Small intestine (tissue), 7 donors: ENCODE data around the gene TMEM144. TPM values are rescaled to one million over a fixed set of nuclear protein-coding genes. Genes with fewer than 3 reads are reported as not detected.

Experiments
- DNase-seq, 2 donors: peaks; one replicate each; pipeline versions ENCODE4 v3.0.0 to v3.0.0-alpha.2; 2013
- FAIRE-seq: peaks from 2 replicates; lab custom pipeline; 2012; peaks lifted over from hg19 to GRCh38; lab: Jason Lieb, UNC
- H3K27ac ChIP-seq, 3 donors: one replicate each; pipeline ENCODE4 v1.5.1; 2013; ENCODE audit warnings: low read length in 2 of 3, mild to moderate bottlenecking in 2 of 3, control low read depth in 1 of 3, inconsistent platforms in 1 of 3, low read depth in 1 of 3, moderate library complexity in 1 of 3
- H3K27me3 ChIP-seq, 3 donors: one replicate each; pipeline ENCODE4 v1.6.1; 2013; ENCODE audit warnings: low read length in 3 of 3, inconsistent platforms in 1 of 3; ENCODE audit not compliant: control insufficient read depth in 3 of 3, insufficient read depth in 3 of 3
- H3K36me3 ChIP-seq, 3 donors: one replicate each; pipeline ENCODE4 v1.6.1; 2013; ENCODE audit warnings: low read length in 3 of 3, inconsistent platforms in 1 of 3, low read depth in 1 of 3, mild to moderate bottlenecking in 1 of 3, moderate library complexity in 1 of 3; ENCODE audit not compliant: control insufficient read depth in 3 of 3, insufficient read depth in 2 of 3
- H3K4me1 ChIP-seq, 3 donors: one replicate each; pipeline ENCODE4 v1.6.1; 2013; ENCODE audit warnings: low read length in 2 of 3, inconsistent platforms in 1 of 3, low read depth in 1 of 3, mild to moderate bottlenecking in 1 of 3, moderate library complexity in 1 of 3; ENCODE audit not compliant: control insufficient read depth in 3 of 3, insufficient read depth in 2 of 3
- H3K4me3 ChIP-seq, 3 donors: one replicate each; pipeline ENCODE4 v1.5.1; 2013; ENCODE audit warnings: low read length in 3 of 3, control low read depth in 1 of 3, inconsistent platforms in 1 of 3, low read depth in 1 of 3, mild to moderate bottlenecking in 1 of 3, moderate library complexity in 1 of 3
- H3K9me3 ChIP-seq, 2 donors: one replicate each; pipeline ENCODE4 v1.6.1; 2013; ENCODE audit warnings: low read depth in 1 of 2, low read length in 1 of 2; ENCODE audit not compliant: control insufficient read depth in 2 of 2, insufficient read depth in 1 of 2
- whole genome bisulfite sequencing, 3 donors: extraction: QIAGEN DNeasy Blood & Tissue Kit; methylation state at CpG; one replicate each; pipeline ENCODE4 v1.1.7; 2013; 5-methylcytosine and 5-hydroxymethylcytosine counted together
- polyA plus RNA-seq, 4 donors: library from polyadenylated mRNA; stranded (reverse) in 3 of 4; unstranded in 1 of 4; fragments of 200-250 nt in 3 of 4; fragments of 120-200 nt in 1 of 4; gene quantifications; one replicate each; pipeline versions ENCODE4 v1.2.1 to v1.2.3, GENCODE V29; 2013
- donor health status: healthy with polysubstance abuse.
- donor health status: control.
- donor health status: control.
- donor health status: Bipolar disorder and iron deficiency.
- donor health status: healthy.

TMEM144 gene
- polyA plus RNA-seq, 4 donors = 10.1 to 120 (median 13.6) TPM

DNA sequence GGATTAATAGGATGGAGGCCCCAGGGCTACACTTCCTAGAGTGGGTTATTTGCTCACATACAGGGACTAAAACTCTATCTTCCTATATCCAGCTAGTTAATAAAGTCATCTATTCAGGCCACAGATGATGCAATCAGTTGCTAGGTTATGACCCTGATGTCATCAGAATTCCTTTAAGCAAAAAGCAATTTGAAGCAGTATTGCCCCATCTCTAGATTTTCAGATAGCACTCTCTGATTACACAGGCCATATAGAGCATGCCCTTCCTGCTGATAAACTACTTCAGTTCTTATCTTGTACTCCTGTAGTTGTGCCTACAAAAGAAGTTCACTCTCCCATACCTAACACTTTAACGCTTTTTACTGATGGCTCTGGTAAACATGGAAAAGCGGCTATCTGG, 84.8 kb downstream of the TMEM144 start:
- Histone ChIP-seq H3K4me3 (no peak overlapping the region), H3K27ac (no peak overlapping the region), H3K4me1 (peaks cover 0 to 7% (median 0%) of the 10 kb centered on the region in 3 donors), H3K27me3 (no peaks in the 10 kb centered on the region), H3K9me3 (peaks cover 0 to 56% of the 10 kb centered on the region in 2 donors), H3K36me3 (no peaks in the 10 kb centered on the region)
- DNase-seq (peak in 1 of 2 donors; percentile 22), FAIRE-seq (no peak)
- 88 to 97% (median 91%) methylated on average over 2 of the region's 2 CpGs for WGBS, 3 donors

DNA sequence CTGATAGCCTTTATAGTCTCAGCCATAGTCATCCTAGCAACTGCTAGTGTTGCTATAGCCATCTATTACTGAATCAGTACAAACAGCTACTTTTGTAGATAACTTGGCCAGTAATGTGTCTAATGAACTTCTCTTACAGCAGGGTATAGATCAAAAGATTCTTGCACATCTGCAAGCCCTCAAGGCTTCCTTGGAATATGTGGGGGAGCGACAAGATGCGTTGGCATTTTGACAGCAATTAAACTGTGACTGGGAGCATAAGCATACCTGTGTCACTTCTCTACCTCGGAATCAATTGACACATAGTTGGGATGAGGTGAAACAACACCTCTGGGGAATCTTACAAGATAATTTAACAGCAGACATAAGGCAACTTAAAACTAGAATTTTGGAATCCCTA, 87.6 kb downstream of the TMEM144 start:
- FAIRE-seq (no peak), DNase-seq (no peak)
- Histone ChIP-seq H3K9me3 (peaks cover 0 to 45% of the 10 kb centered on the region in 2 donors), H3K27me3 (no peaks in the 10 kb centered on the region), H3K27ac (no peak overlapping the region), H3K4me1 (peaks cover 0 to 12% (median 0%) of the 10 kb centered on the region in 3 donors), H3K36me3 (no peaks in the 10 kb centered on the region), H3K4me3 (no peak overlapping the region)
- 86 to 96% (median 91%) methylated on average over 3 of the region's 3 CpGs for WGBS, 3 donors

DNA sequence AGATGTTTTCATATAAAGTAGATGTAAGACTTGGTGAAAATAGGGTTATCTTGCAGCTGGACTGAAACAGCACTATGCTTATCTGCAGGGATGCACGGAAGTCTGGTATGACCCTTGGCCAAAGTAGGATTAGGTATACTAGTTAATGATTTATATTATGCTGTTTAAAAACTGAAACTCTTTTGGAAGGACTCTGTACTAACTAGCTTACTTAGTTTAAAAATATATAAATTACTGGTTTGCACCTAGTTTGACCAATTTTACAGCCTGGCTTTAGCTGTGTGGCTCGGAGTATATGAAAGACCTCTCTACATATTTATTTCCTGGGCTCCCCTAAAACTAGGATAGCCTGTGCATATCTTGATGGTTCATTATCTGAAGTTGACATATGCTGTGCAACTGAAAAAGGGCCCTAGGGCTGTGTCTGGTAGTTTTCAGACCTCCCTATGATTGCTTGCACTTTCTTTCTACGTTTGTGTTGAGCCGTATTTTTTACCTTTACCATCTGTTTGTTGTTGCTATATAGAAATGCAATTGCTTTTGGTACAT, 89.2 kb downstream of the TMEM144 start:
- Histone ChIP-seq H3K9me3 (peaks cover 0 to 31% of the 10 kb centered on the region in 2 donors), H3K4me1 (peaks cover 0 to 12% (median 0%) of the 10 kb centered on the region in 3 donors), H3K36me3 (no peaks in the 10 kb centered on the region), H3K27ac (peak overlapping the region in 1 of 3 donors; percentile 81), H3K27me3 (no peaks in the 10 kb centered on the region), H3K4me3 (peak overlapping the region in 1 of 3 donors; percentile 14)
- DNase-seq (peak; percentile 76 to 83), FAIRE-seq (no peak)
- 9 to 40% (median 21%) methylated on average over 4 of the region's 4 CpGs for WGBS, 3 donors

DNA sequence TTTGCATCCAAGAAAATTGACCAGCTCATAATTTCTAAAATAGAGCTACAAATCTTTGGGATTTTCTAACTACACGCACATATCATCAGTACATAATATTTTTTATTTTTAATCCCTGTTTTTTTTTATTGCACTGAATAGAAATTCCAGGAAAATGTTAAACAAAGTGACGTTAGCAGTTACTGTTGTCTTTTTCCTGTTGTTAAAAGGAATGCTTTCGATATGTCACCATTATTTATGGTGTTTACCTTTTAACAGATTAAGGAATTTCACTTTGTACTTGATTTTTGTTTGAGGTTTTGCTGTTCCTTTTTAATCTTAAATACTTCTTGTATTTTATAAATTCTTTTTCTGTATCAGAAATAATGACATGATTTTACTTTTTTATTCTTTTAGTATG, 89.7 kb downstream of the TMEM144 start:
- DNase-seq = peak in 1 of 2 donors; percentile 11
- H3K9me3 ChIP-seq = peaks cover 0 to 31% of the 10 kb centered on the region in 2 donors
- H3K27me3 ChIP-seq = no peaks in the 10 kb centered on the region
- peaks cover 0 to 12% (median 0%) of the 10 kb centered on the region in 3 donors for H3K4me1 ChIP-seq
- H3K36me3 ChIP-seq = no peaks in the 10 kb centered on the region
- peak; percentile 10 for FAIRE-seq
- WGBS, 3 donors = 7 to 31% (median 17%) methylated on average over 3 of the region's 3 CpGs
- H3K27ac ChIP-seq = peak overlapping the region in 1 of 3 donors; percentile 81
- H3K4me3 ChIP-seq = no peak overlapping the region

DNA sequence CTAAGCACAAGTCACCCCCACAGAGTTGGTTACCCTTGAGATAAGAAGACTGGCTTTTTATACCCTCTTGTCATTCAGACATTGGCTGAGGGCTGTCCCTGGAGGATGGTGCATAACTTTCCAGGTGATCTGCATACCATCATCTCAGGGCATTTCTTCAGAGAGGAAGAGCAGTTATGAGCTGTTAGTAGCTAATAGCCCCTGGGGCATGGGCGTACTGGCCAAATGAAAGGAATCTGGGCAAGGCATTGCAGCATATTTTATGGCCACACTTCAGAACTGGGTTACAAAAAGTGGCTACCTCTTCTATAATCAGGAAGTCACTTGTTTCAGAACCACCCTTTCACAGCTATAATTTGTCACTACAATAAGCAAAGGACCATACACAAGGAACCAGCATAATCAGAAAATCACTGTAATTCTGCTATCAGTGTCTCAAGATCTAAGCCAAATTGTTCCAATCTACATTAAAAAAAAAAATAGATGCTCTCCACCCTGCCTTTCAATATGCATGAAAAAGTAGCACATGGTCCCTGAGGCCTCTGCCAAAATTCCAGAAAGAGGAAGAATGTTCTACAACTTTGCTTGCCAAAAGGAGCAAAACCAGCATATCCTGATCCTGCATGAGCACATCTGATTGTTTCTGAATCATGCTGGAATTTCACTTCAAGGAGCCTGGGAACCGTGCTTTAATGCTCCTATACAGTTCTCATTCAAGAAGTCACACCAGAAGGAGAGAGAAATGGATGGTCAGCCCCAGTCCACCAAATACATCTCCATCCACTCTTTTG, 92.0 kb downstream of the TMEM144 start:
- H3K9me3 ChIP-seq = peaks cover 0 to 18% of the 10 kb centered on the region in 2 donors
- H3K4me1 ChIP-seq = peaks cover 0 to 12% (median 0%) of the 10 kb centered on the region in 3 donors
- FAIRE-seq (no peak), DNase-seq (no peak)
- no peak overlapping the region for H3K4me3 ChIP-seq
- H3K27ac ChIP-seq = no peak overlapping the region
- H3K36me3 ChIP-seq = no peaks in the 10 kb centered on the region
- no peaks in the 10 kb centered on the region for H3K27me3 ChIP-seq
- WGBS, 3 donors = 74 to 82% (median 81%) methylated on average over 2 of the region's 2 CpGs

DNA sequence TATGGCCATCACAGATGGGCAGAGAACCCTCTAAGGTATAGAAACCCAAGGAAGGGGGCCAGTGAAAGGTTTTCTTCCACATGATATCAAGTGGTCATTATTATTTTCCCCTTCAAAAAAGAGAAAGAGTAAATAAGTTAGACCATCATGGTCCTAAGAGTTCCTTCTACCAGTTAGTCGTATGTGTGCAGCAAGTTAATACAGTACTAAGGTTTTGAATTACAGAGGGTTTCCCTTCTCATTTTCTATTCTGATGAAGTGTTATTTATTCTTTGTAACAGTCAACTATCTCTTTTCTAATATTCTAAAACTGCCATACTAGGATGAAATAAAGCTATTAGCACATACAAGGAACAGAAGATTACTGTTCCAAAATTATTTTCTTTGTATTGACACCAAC, 94.4 kb downstream of the TMEM144 start:
- H3K27me3 ChIP-seq = no peaks in the 10 kb centered on the region
- H3K4me3 ChIP-seq = no peak overlapping the region
- H3K36me3 ChIP-seq = no peaks in the 10 kb centered on the region
- FAIRE-seq = no peak
- peaks cover 0 to 6% (median 0%) of the 10 kb centered on the region in 3 donors for H3K4me1 ChIP-seq
- 41 to 87% (median 83%) methylated on average over 1 of the region's 1 CpG for WGBS, 3 donors
- no peak overlapping the region for H3K27ac ChIP-seq
- no peak for DNase-seq
- H3K9me3 ChIP-seq = no peaks in the 10 kb centered on the region

Other genes with a start within 250 kb of the TMEM144 start
- 10 to 100 TPM in 2 of 4 donors, 1 to 10 TPM in 2; 1.8 to 36.0 (median 7.5) TPM for gene GASK1B, start 37.5 kb upstream of the TMEM144 start, polyA plus RNA-seq